Astrocyte of the spinal cord (primary cell): ENCODE data around the gene ADCK2.
"Not testable (repeated sequence)": the region's sequence is repeated elsewhere in the genome, so short reads cannot be mapped to it uniquely, and the experiment has no call there.

Experiments
- DNase-seq: peaks from one replicate; pipeline ENCODE4 v3.0.0; 2011; ENCODE audit warnings: low read depth, low spot score
- H3K4me3 ChIP-seq: 2 replicates; pipeline ENCODE4 v1.5.1; 2011; ENCODE audit warnings: low read depth, mild to moderate bottlenecking, low read length, moderate library complexity
- CTCF ChIP-seq: IDR thresholded peaks from 2 replicates; pipeline ENCODE4 v1.5.1; 2012; ENCODE audit warnings: low read depth, mild to moderate bottlenecking, low read length, inconsistent platforms
- in situ Hi-C: cut with HindIII; loops from 2 replicates; pipeline ENCODE4 v1.10.0; 2017; ENCODE audit warnings: low sequenced_read_pairs

ADCK2 gene

GRCh38 chr7:140672382-140673062 is at the start of gene ADCK2:
TSS of gene ADCK2 (plus strand) at chr7:140672945. CDS start at chr7:140673331, 386 bp downstream.
- no peak for DNase-seq
- in situ Hi-C loops, result no loop called here
- TF ChIP-seq CTCF, result no peak
- H3K4me3 ChIP-seq, result peak within 1 kb of the TSS; percentile 59

GRCh38 chr7:140623980-140624379 is 48.8 kb upstream of the ADCK2 start:
- in situ Hi-C loops, result no loop called here
- DNase-seq, result peak; percentile 80
- no peak overlapping the region for H3K4me3 ChIP-seq
- no peak for TF ChIP-seq CTCF

- in situ Hi-C loops, result no loop called here
- TF ChIP-seq CTCF, result no peak
- no peak overlapping the region for H3K4me3 ChIP-seq
- DNase-seq, result peak; percentile 50
Measured at GRCh38 chr7:140624392-140625191, 48.2 kb upstream of the ADCK2 start.

- in situ Hi-C loops, DNase-seq, H3K4me3 ChIP-seq: not testable (repeated sequence)
Measured at GRCh38 chr7:140625192-140625558, 47.6 kb upstream of the ADCK2 start.

- in situ Hi-C loops, result no loop called here
- no peak overlapping the region for H3K4me3 ChIP-seq
- TF ChIP-seq CTCF, result no peak
- DNase-seq, result peak; percentile 99
Measured at GRCh38 chr7:140625908-140626868, 46.6 kb upstream of the ADCK2 start.

- TF ChIP-seq CTCF, result no peak
- in situ Hi-C loops, result no loop called here
- no peak overlapping the region for H3K4me3 ChIP-seq
- no peak for DNase-seq
Measured at GRCh38 chr7:140631021-140631420, 41.7 kb upstream of the ADCK2 start.
